HUES6 (cell line): ENCODE measurements around the gene HSPA12A.
A peak's percentile ranks its signal among the peaks of the same experiment; 100 is the strongest.

Experiments used
- H3K27ac ChIP-seq: 2 replicates; pipeline ENCODE4 v1.7.0; 2013; ENCODE audit warnings: low read depth, mild to moderate bottlenecking, low read length, inconsistent platforms
- H3K27me3 ChIP-seq: 2 replicates; pipeline ENCODE4 v1.6.1; 2013; ENCODE audit warnings: low read length; ENCODE audit not compliant: control insufficient read depth, insufficient read depth
- H3K36me3 ChIP-seq: 2 replicates; pipeline ENCODE4 v1.6.1; 2013; ENCODE audit warnings: low read length; ENCODE audit not compliant: control insufficient read depth, insufficient read depth
- H3K4me1 ChIP-seq: 2 replicates; pipeline ENCODE4 v1.6.1; 2013; ENCODE audit warnings: low read length; ENCODE audit not compliant: control insufficient read depth, insufficient read depth
- H3K4me3 ChIP-seq: 2 replicates; pipeline ENCODE4 v1.5.1; 2013; ENCODE audit warnings: low read depth, low read length
- H3K9ac ChIP-seq: one replicate; pipeline ENCODE4 v1.6.1; 2013; ENCODE audit warnings: mild to moderate bottlenecking, low read length
- H3K9me3 ChIP-seq: 2 replicates; pipeline ENCODE4 v1.6.1; 2013; ENCODE audit warnings: low read depth, low read length; ENCODE audit not compliant: control insufficient read depth, insufficient read depth

Gene HSPA12A

GRCh38 chr10:116688241-116688711, 54.1 kb downstream of the HSPA12A start:
- no peaks in the 10 kb centered on the region for H3K9me3 ChIP-seq
- H3K4me3 ChIP-seq: no peak overlapping the region
- peak overlapping the region; percentile 30 for H3K9ac ChIP-seq
- H3K27me3 ChIP-seq: no peaks in the 10 kb centered on the region
- H3K4me1 ChIP-seq: peaks cover 33% of the 10 kb centered on the region
- H3K36me3 ChIP-seq: no peaks in the 10 kb centered on the region
- H3K27ac ChIP-seq: no peak overlapping the region; the same call in 1 of the 2 replicates

GRCh38 chr10:116687633-116688032, 54.7 kb downstream of the HSPA12A start:
- no peak overlapping the region for H3K4me3 ChIP-seq
- H3K9ac ChIP-seq: no peak overlapping the region
- no peak overlapping the region for H3K27ac ChIP-seq
- H3K36me3 ChIP-seq: no peaks in the 10 kb centered on the region
- H3K9me3 ChIP-seq: no peaks in the 10 kb centered on the region
- no peaks in the 10 kb centered on the region for H3K27me3 ChIP-seq
- peaks cover 33% of the 10 kb centered on the region for H3K4me1 ChIP-seq

DNA sequence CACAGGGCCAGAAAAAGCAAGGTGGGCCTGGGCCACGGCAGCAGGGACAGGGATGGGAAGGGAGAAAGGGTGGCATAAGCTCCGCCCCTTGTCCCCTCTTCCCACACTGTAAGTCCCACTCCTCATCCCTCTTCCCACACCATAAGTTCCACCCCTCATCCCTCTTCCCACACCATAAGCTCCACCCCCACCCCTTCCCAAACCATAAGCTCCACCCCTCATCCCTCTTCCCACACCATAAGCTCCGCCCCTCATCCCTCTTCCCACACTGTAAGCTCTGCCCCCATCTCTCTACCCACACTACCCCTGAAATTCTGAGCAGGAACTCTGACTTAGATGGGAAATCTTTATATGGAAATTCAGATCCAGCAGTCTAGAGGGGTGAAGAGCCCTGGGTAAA, 55.7 kb downstream of the HSPA12A start:
- Histone ChIP-seq H3K4me1 (peaks cover 28% of the 10 kb centered on the region), H3K9me3 (no peaks in the 10 kb centered on the region), H3K9ac (no peak overlapping the region), H3K27ac (no peak overlapping the region), H3K4me3 (no peak overlapping the region), H3K36me3 (no peaks in the 10 kb centered on the region), H3K27me3 (no peaks in the 10 kb centered on the region)

GRCh38 chr10:116685807-116686206, 56.6 kb downstream of the HSPA12A start:
- no peak overlapping the region for H3K27ac ChIP-seq
- H3K4me1 ChIP-seq: peaks cover 20% of the 10 kb centered on the region
- H3K36me3 ChIP-seq: no peaks in the 10 kb centered on the region
- no peak overlapping the region for H3K9ac ChIP-seq
- H3K27me3 ChIP-seq: no peaks in the 10 kb centered on the region
- no peak overlapping the region for H3K4me3 ChIP-seq
- no peaks in the 10 kb centered on the region for H3K9me3 ChIP-seq

DNA sequence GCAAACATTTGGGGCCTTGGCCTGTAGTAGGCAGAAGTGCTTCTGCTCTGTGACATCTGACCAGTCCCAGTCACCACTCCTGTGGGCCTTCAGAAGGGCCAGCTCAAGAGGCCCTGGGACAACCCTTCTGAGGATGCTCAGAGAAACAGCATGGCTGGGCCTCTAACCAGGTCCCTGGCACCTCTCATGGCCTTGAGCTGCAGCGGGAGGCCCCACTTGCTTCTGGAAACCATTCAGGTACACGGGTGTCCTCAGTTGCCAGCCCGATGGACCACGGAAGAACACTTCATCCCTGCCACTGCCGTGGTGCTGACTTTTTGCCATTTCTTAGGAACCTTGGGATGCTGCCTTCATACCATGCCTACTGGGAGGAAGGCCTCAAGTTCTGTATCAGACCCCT, 57.6 kb downstream of the HSPA12A start:
- H3K9ac ChIP-seq: no peak overlapping the region
- no peak overlapping the region for H3K27ac ChIP-seq
- H3K9me3 ChIP-seq: no peaks in the 10 kb centered on the region
- H3K4me3 ChIP-seq: no peak overlapping the region
- peaks cover 13% of the 10 kb centered on the region; the same call in 1 of the 2 replicates for H3K4me1 ChIP-seq
- H3K27me3 ChIP-seq: no peaks in the 10 kb centered on the region
- H3K36me3 ChIP-seq: no peaks in the 10 kb centered on the region

DNA sequence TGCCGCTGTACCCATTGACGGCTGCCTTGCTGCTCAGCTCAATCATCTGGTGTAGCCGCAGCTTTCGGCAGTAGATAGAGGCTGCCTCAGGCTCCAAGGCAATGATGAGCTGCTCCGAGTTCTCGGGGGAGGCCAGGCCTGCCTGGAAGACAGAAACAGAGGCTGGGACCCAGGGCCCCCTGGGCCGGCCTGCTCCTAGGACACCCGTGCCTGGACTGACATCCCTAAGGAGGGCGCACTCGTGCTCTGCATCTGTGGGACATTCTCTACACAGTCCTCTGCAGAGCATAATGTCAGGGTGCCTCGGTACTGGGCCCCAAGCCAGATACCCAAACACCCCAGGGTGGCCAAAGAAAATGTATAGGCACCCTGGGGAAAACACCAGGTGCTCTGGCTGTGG, 58.5 kb downstream of the HSPA12A start:
- no peak overlapping the region for H3K27ac ChIP-seq
- H3K4me1 ChIP-seq: peaks cover 12% of the 10 kb centered on the region; the same call in 1 of the 2 replicates
- no peaks in the 10 kb centered on the region for H3K36me3 ChIP-seq
- no peaks in the 10 kb centered on the region for H3K27me3 ChIP-seq
- H3K9me3 ChIP-seq: no peaks in the 10 kb centered on the region
- no peak overlapping the region for H3K4me3 ChIP-seq
- no peak overlapping the region for H3K9ac ChIP-seq

GRCh38 chr10:116683166-116683565, 59.2 kb downstream of the HSPA12A start:
- Histone ChIP-seq H3K36me3 (no peaks in the 10 kb centered on the region), H3K9ac (no peak overlapping the region), H3K4me3 (no peak overlapping the region)

GRCh38 chr10:116679351-116679750, 63.0 kb downstream of the HSPA12A start:
- Histone ChIP-seq H3K27me3 (no peaks in the 10 kb centered on the region), H3K9me3 (no peaks in the 10 kb centered on the region), H3K27ac (no peak overlapping the region), H3K4me1 (peaks cover 11% of the 10 kb centered on the region), H3K9ac (no peak overlapping the region), H3K4me3 (no peak overlapping the region), H3K36me3 (no peaks in the 10 kb centered on the region; the same call in 1 of the 2 replicates)

More at GRCh38 chr10:116683166-116683565, 59.2 kb downstream of the HSPA12A start:
- H3K4me1 ChIP-seq: peaks cover 5% of the 10 kb centered on the region; the same call in 1 of the 2 replicates
- no peak overlapping the region for H3K27ac ChIP-seq
- no peaks in the 10 kb centered on the region for H3K9me3 ChIP-seq
- no peaks in the 10 kb centered on the region for H3K27me3 ChIP-seq

GRCh38 chr10:116676633-116677032, 65.7 kb downstream of the HSPA12A start:
- H3K9me3 ChIP-seq: no peaks in the 10 kb centered on the region

GRCh38 chr10:116676118-116676517, 66.2 kb downstream of the HSPA12A start:
- H3K4me3 ChIP-seq: no peak overlapping the region
- H3K27me3 ChIP-seq: no peaks in the 10 kb centered on the region
- H3K36me3 ChIP-seq: no peaks in the 10 kb centered on the region; the same call in 1 of the 2 replicates
- H3K9me3 ChIP-seq: no peaks in the 10 kb centered on the region
- H3K4me1 ChIP-seq: peaks cover 12% of the 10 kb centered on the region
- no peak overlapping the region for H3K9ac ChIP-seq
- no peak overlapping the region for H3K27ac ChIP-seq

More at GRCh38 chr10:116676633-116677032, 65.7 kb downstream of the HSPA12A start:
- Histone ChIP-seq H3K27ac (no peak overlapping the region), H3K4me1 (peaks cover 8% of the 10 kb centered on the region), H3K9ac (no peak overlapping the region), H3K36me3 (no peaks in the 10 kb centered on the region; the same call in 1 of the 2 replicates), H3K27me3 (no peaks in the 10 kb centered on the region), H3K4me3 (no peak overlapping the region)

DNA sequence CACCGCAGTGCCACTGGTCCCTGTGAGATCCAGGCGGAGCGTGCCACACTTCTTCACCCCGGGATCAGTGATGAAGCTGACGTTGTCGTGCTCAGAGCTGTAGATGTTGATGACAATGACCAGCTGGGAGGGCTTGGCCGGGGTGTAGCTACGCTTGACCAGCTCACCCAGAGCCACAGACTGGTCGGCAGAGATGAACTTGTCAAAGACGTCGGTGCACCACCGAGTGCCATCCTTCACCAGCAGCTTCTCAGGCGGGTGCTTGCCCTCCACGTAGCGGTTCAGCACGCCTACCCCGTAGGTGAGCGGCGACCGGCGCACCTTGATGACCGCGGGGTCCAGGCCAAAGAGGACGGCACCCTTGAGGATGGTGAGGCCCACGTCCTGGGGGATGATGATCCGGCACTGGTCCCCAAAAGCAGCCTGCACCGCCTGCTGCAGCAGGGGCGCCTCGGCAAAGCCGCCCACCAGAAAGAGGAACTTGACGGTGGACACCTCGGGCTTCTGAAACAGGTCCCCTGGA, 67.4 kb downstream of the HSPA12A start:
- Histone ChIP-seq H3K9me3 (no peaks in the 10 kb centered on the region), H3K27me3 (no peaks in the 10 kb centered on the region), H3K9ac (no peak overlapping the region), H3K36me3 (no peaks in the 10 kb centered on the region; the same call in 1 of the 2 replicates), H3K4me1 (peaks cover 20% of the 10 kb centered on the region), H3K27ac (no peak overlapping the region), H3K4me3 (no peak overlapping the region)
